K562 (cell line): ENCODE data around the gene BCL2L13. TPM values are rescaled to one million over a fixed set of nuclear protein-coding genes. Genes with fewer than 3 reads are reported as not detected.

Experiments used
- ATAC-seq: fragments of 200-7000 bp; cut with Tn5 transposase; 3 replicates; pipeline ENCODE4 v1.9.1; 2020; ENCODE audit warnings: moderate library complexity
- BruUV-seq: library from RNA; stranded (reverse); fragments of 400-500 nt; replicated peaks from 2 replicates; lab custom pipeline; 2021; lab: Mats Ljungman, UMichigan
- CTCF ChIA-PET: fragments of 300-600 bp; formaldehyde crosslinking; extraction: SDS; loops from one replicate; lab custom pipeline; 2021; ENCODE audit warnings: low intra/inter-chr PET ratio; lab: Yijun Ruan, JAX
- POLR2A ChIA-PET: fragments of 300-600, 350-650 bp; sonication (Branson Sonifier 250); formaldehyde crosslinking; extraction: SDS; loops from one replicate; lab custom pipeline; 2021; ENCODE audit warnings: antibody characterized with exemption, inconsistent platforms; lab: Yijun Ruan, JAX
- DNase-seq, 4 experiments: peaks; one replicate each; pipeline versions ENCODE4 v3.0.0 to v3.0.0-alpha.2; 2011 to 2018; ENCODE audit warnings: low spot score in 3 of 4, mixed read lengths in 3 of 4; ENCODE audit errors: extremely low read depth in 1 of 4
- FAIRE-seq: peaks from 2 replicates; lab custom pipeline; 2011; peaks lifted over from hg19 to GRCh38; lab: Jason Lieb, UNC
- H2AFZ ChIP-seq: 2 replicates; pipeline ENCODE4 v1.6.0; 2011; ENCODE audit warnings: low read depth, low read length, control low read depth, inconsistent platforms
- H3K27ac ChIP-seq: fragments of 200-600 bp; 3 replicates; pipeline ENCODE4 v1.8.0; 2011; ENCODE audit warnings: low read depth, mild to moderate bottlenecking, control low read depth, inconsistent platforms, low read length, moderate library complexity, mixed read lengths; ENCODE audit errors: extremely low read depth
- H3K27me3 ChIP-seq, 2 experiments: fragments of 300-600 bp in 1 of 2; 2 replicates in 1 of 2; 3 replicates in 1 of 2; pipeline versions ENCODE4 v1.6.0 to v1.8.0; 2011; ENCODE audit warnings: inconsistent platforms in 2 of 2, low read length in 2 of 2, mild to moderate bottlenecking in 1 of 2, mixed read lengths in 1 of 2, moderate library complexity in 1 of 2; ENCODE audit not compliant: control insufficient read depth in 2 of 2, insufficient read depth in 2 of 2
- H3K36me3 ChIP-seq: fragments of 300-600 bp; 3 replicates; pipeline ENCODE4 v1.8.0; 2011; ENCODE audit warnings: mild to moderate bottlenecking, low read length, inconsistent platforms; ENCODE audit not compliant: control insufficient read depth, insufficient read depth
- H3K4me1 ChIP-seq, 2 experiments: fragments of 200-600 bp in 1 of 2; replicated peaks in 1 of 2; 2 replicates in 1 of 2; 3 replicates in 1 of 2; pipeline versions ENCODE4 v1.5.1 to v1.8.0; 2011; ENCODE audit warnings: inconsistent platforms in 2 of 2, low read length in 2 of 2, mild to moderate bottlenecking in 1 of 2, mixed read lengths in 1 of 2, moderate library complexity in 1 of 2; ENCODE audit not compliant: control insufficient read depth in 2 of 2, insufficient read depth in 2 of 2
- H3K4me2 ChIP-seq: 2 replicates; pipeline ENCODE4 v1.6.1; 2011; ENCODE audit warnings: low read length, control low read depth, inconsistent platforms, mixed read lengths; ENCODE audit not compliant: insufficient read depth
- H3K4me3 ChIP-seq: fragments of 200-600 bp; sonication (generic), shearing (Covaris generic); 2 replicates; pipeline ENCODE4 v1.5.1; 2016; ENCODE audit warnings: control low read depth, inconsistent platforms
- H3K79me2 ChIP-seq: fragments of 200-600 bp; 3 replicates; pipeline ENCODE4 v1.8.0; 2011; ENCODE audit warnings: low read length, inconsistent platforms; ENCODE audit not compliant: control insufficient read depth, insufficient read depth
- H3K9ac ChIP-seq, 2 experiments: 2 replicates each; pipeline versions ENCODE4 v1.6.0 to v1.6.1; 2011; ENCODE audit warnings: low read depth in 2 of 2, low read length in 2 of 2, control low read depth in 1 of 2, inconsistent platforms in 1 of 2, mild to moderate bottlenecking in 1 of 2, mixed read lengths in 1 of 2; ENCODE audit not compliant: insufficient read depth in 1 of 2
- H3K9me1 ChIP-seq: one replicate; pipeline ENCODE4 v1.6.0; 2011; ENCODE audit warnings: inconsistent platforms, mild to moderate bottlenecking, low read length, moderate library complexity; ENCODE audit not compliant: control insufficient read depth, insufficient read depth
- H3K9me3 ChIP-seq: replicated peaks from 2 replicates; pipeline ENCODE4 v1.5.1; 2011; ENCODE audit warnings: low read depth, low read length, inconsistent platforms; ENCODE audit not compliant: control insufficient read depth, insufficient read depth
- H4K20me1 ChIP-seq: replicated peaks from 2 replicates; pipeline ENCODE4 v1.6.1; 2011; ENCODE audit warnings: low read length, inconsistent platforms, mixed read lengths; ENCODE audit not compliant: control insufficient read depth, insufficient read depth
- CC2D1A ChIP-seq: fragments of 450-650 bp; IDR thresholded peaks from 2 replicates; pipeline ENCODE4 v1.6.1; 2017; ENCODE audit warnings: mild to moderate bottlenecking
- GABPA ChIP-seq: fragments of 200-800 bp; sonication (Bioruptor generic); conservative IDR thresholded peaks from 2 replicates; pipeline ENCODE4 v1.6.1; 2016; ENCODE audit warnings: low read depth, missing genetic modification characterization, missing compliant biosample characterization
- HDAC8 ChIP-seq: fragments of 450-650 bp; IDR thresholded peaks from 2 replicates; pipeline ENCODE4 v1.6.1; 2016; ENCODE audit warnings: mild to moderate bottlenecking, missing genetic modification characterization, moderate library complexity, missing compliant biosample characterization
- HNRNPUL1 ChIP-seq: fragments of 200-400 bp; formaldehyde crosslinking; IDR thresholded peaks from 2 replicates; pipeline ENCODE4 v1.6.1; 2017; ENCODE audit warnings: low read length
- KDM1A ChIP-seq, 2 experiments: fragments of 450-650 bp; IDR thresholded peaks; 2 replicates each; pipeline ENCODE4 v1.6.1; 2016; ENCODE audit warnings: mild to moderate bottlenecking in 2 of 2
- KLF13 ChIP-seq: fragments of 450-650 bp; IDR thresholded peaks from 2 replicates; pipeline ENCODE4 v1.6.1; 2016; ENCODE audit warnings: missing genetic modification characterization, low read depth, mild to moderate bottlenecking, missing compliant biosample characterization, moderate library complexity, borderline replicate concordance
- LARP7 ChIP-seq: fragments of 450-650 bp; IDR thresholded peaks from 2 replicates; pipeline ENCODE4 v1.6.1; 2016
- LEF1 ChIP-seq: fragments of 450-650 bp; IDR thresholded peaks from 2 replicates; pipeline ENCODE4 v1.6.1; 2016; ENCODE audit warnings: mild to moderate bottlenecking
- MBD2 ChIP-seq: sonication (generic); IDR thresholded peaks from 2 replicates; pipeline ENCODE4 v1.6.1; 2016; ENCODE audit warnings: low read depth, borderline replicate concordance
- MED1 ChIP-seq: sonication (generic); formaldehyde crosslinking; IDR thresholded peaks from 2 replicates; pipeline ENCODE4 v1.8.1; 2023; ENCODE audit warnings: missing genetic modification reagents, borderline replicate concordance
- MTA2 ChIP-seq: fragments of 450-650 bp; IDR thresholded peaks from 2 replicates; pipeline ENCODE4 v1.6.1; 2016; ENCODE audit warnings: low read depth
- NFYB ChIP-seq: IDR thresholded peaks from 2 replicates; pipeline ENCODE4 v1.6.1; 2011; ENCODE audit warnings: mild to moderate bottlenecking, moderate library complexity; ENCODE audit not compliant: insufficient read length; ENCODE audit errors: extremely low read depth
- PHF21A ChIP-seq: fragments of 450-650 bp; IDR thresholded peaks from 2 replicates; pipeline ENCODE4 v1.6.1; 2017; ENCODE audit warnings: low read depth, borderline replicate concordance
- TAF1 ChIP-seq: IDR thresholded peaks from 2 replicates; pipeline ENCODE4 v1.6.1; 2011; ENCODE audit warnings: mild to moderate bottlenecking, low read length, moderate library complexity; ENCODE audit not compliant: insufficient read depth, control insufficient read depth, severe bottlenecking; ENCODE audit errors: extremely low read depth
- THRAP3 ChIP-seq: fragments of 450-650 bp; IDR thresholded peaks from 2 replicates; pipeline ENCODE4 v1.6.1; 2016; ENCODE audit warnings: mild to moderate bottlenecking, inconsistent platforms, borderline replicate concordance
- ZEB2 ChIP-seq: fragments of 450-650 bp; IDR thresholded peaks from 2 replicates; pipeline ENCODE4 v1.6.1; 2016
- ZNF239 ChIP-seq: fragments of 250-450 bp; sonication (Bioruptor Pico); IDR thresholded peaks from 2 replicates; pipeline ENCODE4 v1.4.0; 2020; ENCODE audit warnings: mild to moderate bottlenecking
- ZNF436 ChIP-seq: fragments of 250-450, 450-650 bp; sonication (Bioruptor Pico); formaldehyde crosslinking; IDR thresholded peaks from 2 replicates; pipeline ENCODE4 v1.7.0; 2020; ENCODE audit warnings: mild to moderate bottlenecking
- WGBS: fragments of 100-300 bp; shearing (Covaris generic); methylation state at CpG from one replicate; pipeline ENCODE4 v1.1.6; 2016; ENCODE audit warnings: low coverage, mixed read lengths; ENCODE audit not compliant: insufficient coverage; ENCODE audit errors: missing lambda C conversion rate; 5-methylcytosine and 5-hydroxymethylcytosine counted together
- in situ Hi-C: fragments of 300-500 bp; cut with MboI; formaldehyde crosslinking; loops from 4 replicates; pipeline ENCODE4 v1.15.0; 2018; ENCODE audit warnings: inconsistent platforms, mixed read lengths
- intact Hi-C: fragments of 100-400 bp; cut with micrococcal nuclease; formaldehyde crosslinking; loops from 2 replicates; pipeline ENCODE4 v1.14.2; 2022
- polyA plus RNA-seq, 8 experiments: library from polyadenylated mRNA; depleted of rRNA in 4 of 8; stranded (reverse) in 5 of 8; unstranded in 3 of 8; fragments of >200 nt; fragmentation: Nextera tagmentation in 2 of 8; fragmentation: Illumina TruSeq in 1 of 8; extraction: Ambion mirVana in 2 of 8; extraction: Trizol in 1 of 8; gene quantifications; 2 replicates each; pipeline versions ENCODE4 v1.2.1 to v1.2.3, GENCODE V29; 2011 to 2014; ENCODE audit warnings: inconsistent platforms in 1 of 8, missing spikeins in 1 of 8
- total RNA-seq, 7 experiments: library from RNA; depleted of rRNA in 6 of 7; stranded (reverse); fragments of >200 nt in 6 of 7; fragmentation: Illumina TruSeq in 2 of 7; extraction: Trizol in 2 of 7; gene quantifications; 2 replicates each; pipeline versions ENCODE4 v1.2.1 to v1.2.3, GENCODE V29; 2011 to 2021; ENCODE audit warnings: low replicate concordance in 1 of 7
- TF ChIP-seq, protein P1 (sequence below): fragments of 250-450 bp; sonication (Bioruptor Pico); IDR thresholded peaks from 2 replicates; pipeline ENCODE4 v1.8.0; 2022; ENCODE audit warnings: inconsistent platforms, mild to moderate bottlenecking, moderate library complexity, borderline replicate concordance
- TF ChIP-seq, protein P2 (sequence below): fragments of 450-650 bp; IDR thresholded peaks from 2 replicates; pipeline ENCODE4 v1.6.1; 2016; ENCODE audit warnings: missing biosample characterization, missing genetic modification characterization

The BCL2L13 gene
- total and polyA plus RNA-seq, 9 of the 15 experiments (the other 6 are each of a cell fraction or from before 2014, with no cell fraction given): 41.5 to 63.4 (median 56.5) TPM

DNA sequence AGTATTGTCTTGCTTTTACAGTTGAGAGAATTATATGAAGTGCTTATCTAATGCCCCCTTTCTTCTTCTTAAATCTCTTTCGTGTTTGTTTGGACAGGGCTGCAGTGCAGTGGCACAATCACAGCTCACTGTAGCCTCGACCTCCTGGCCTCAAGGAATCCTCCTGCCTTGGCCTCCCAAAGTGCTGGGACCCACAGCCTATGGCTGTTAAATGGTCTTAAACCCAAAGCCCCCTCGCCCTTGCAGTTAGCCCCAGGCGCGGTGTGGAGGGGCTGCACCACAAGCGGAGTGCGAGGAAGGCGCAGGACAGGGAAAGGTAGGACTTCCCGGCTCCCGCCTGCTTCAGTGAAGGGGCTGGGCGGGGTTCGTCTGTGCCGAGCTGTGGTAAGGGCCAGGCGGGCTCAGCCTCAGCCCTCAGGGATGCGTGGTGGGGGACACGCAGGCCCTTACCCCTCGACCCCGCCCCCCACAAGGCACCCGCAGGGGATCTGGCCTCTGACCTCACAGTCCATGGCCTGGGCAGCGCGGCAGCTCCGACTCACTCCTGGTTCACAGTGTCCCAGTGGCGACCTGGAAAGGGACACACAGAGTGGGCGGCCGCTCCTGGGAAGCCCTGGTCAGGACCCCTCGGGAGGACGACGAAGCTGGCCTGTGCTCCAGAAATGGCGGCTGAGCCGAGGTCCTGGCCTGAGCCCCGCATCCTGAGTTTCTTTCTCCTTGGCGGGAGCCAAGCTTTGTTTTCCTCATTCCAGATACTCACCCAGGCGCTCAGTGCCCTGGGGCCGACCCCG, 111.2 kb downstream of the BCL2L13 start:
- no peak for ATAC-seq
- TF ChIP-seq MTA2 (no peak), LARP7 (no peak), MED1 (CRISPR knock-in tag) (no peak), NFYB (no peak), PHF21A (no peak), ZNF436 (CRISPR knock-in tag) (no peak), KLF13 (tag) (no peak), HNRNPUL1 (no peak), TAF1 (no peak), THRAP3 (no peak), HDAC8 (tag) (no peak), GABPA (no peak), MBD2 (no peak), CC2D1A (no peak), ZNF239 (CRISPR knock-in tag) (no peak), LEF1 (no peak), KDM1A (IDR thresholded peaks at IDR 0.05) (no peak), ZEB2 (no peak)
- TF ChIP-seq, protein P1, sequence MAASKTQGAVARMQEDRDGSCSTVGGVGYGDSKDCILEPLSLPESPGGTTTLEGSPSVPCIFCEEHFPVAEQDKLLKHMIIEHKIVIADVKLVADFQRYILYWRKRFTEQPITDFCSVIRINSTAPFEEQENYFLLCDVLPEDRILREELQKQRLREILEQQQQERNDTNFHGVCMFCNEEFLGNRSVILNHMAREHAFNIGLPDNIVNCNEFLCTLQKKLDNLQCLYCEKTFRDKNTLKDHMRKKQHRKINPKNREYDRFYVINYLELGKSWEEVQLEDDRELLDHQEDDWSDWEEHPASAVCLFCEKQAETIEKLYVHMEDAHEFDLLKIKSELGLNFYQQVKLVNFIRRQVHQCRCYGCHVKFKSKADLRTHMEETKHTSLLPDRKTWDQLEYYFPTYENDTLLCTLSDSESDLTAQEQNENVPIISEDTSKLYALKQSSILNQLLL (CRISPR knock-in tag): no peak
- TF ChIP-seq, protein P2, sequence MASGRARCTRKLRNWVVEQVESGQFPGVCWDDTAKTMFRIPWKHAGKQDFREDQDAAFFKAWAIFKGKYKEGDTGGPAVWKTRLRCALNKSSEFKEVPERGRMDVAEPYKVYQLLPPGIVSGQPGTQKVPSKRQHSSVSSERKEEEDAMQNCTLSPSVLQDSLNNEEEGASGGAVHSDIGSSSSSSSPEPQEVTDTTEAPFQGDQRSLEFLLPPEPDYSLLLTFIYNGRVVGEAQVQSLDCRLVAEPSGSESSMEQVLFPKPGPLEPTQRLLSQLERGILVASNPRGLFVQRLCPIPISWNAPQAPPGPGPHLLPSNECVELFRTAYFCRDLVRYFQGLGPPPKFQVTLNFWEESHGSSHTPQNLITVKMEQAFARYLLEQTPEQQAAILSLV (tag): no peak
- TF ChIP-seq, all 486 proteins: peak for 0
- H3K4me2 ChIP-seq: no peak overlapping the region
- H3K36me3 ChIP-seq: 0 out of 3 replicates have a peak, but pooled peaks cover 3% of the 10 kb centered on the region
- ChIA-PET POLR2A (interaction anchor here (0.6 kb wide), 1 partner anchor 170 kb away, joined by 3 read pairs; no protein-coding TSS in a partner anchor), CTCF (no interaction called here)
- 82% methylated on average over 26 of the region's 35 CpGs for WGBS
- peaks cover 3% of the 10 kb centered on the region for H3K9me1 ChIP-seq
- intact Hi-C loops (loop anchor here (10.0 kb wide), 1 partner anchor 85 kb away; no protein-coding TSS in a partner anchor), in situ Hi-C loops (no loop called here)
- no peak overlapping the region for H2AFZ ChIP-seq
- BruUV-seq: no TSS peak
- H3K9me3 ChIP-seq: no peaks in the 10 kb centered on the region
- H3K9ac ChIP-seq: no peak overlapping the region
- FAIRE-seq (no peak), DNase-seq (no peak)
- H4K20me1 ChIP-seq: no peaks in the 10 kb centered on the region; the same call in 1 of the 2 replicates
- H3K79me2 ChIP-seq: peaks cover 27% of the 10 kb centered on the region
- no peaks in the 10 kb centered on the region for H3K27me3 ChIP-seq
- no peak overlapping the region for H3K4me3 ChIP-seq
- H3K4me1 ChIP-seq: peaks cover 0 to 24% of the 10 kb centered on the region in 2 experiments; a peak in 2 of 5 replicates
- H3K27ac ChIP-seq: no peak overlapping the region
